Measurements from ENCODE around the gene GSTM3.

The GSTM3 gene

GRCh38 chr1:109773203-109773899 lies 32.5 kb upstream of the GSTM3 start:
- Histone ChIP-seq H3K27ac (no peak overlapping the region), H3K4me3 (ENCODE audit: low read depth, low read length) (no peak overlapping the region), H3K27me3 (replicated peaks) (no peaks in the 10 kb centered on the region), H3K36me3 (replicated peaks) (no peaks in the 10 kb centered on the region)
- TF ChIP-seq CTCF (IDR thresholded peaks at IDR 0.05; ENCODE audit: low read depth, low read length, missing control alignments): peak; percentile 97
- DNase-seq: peak; percentile 82
- in situ Hi-C loops (cut with HindIII; ENCODE audit: low pct_ligation_motif_present, low sequenced_read_pairs): no loop called here

- Histone ChIP-seq H3K27me3 (replicated peaks) (no peaks in the 10 kb centered on the region), H3K27ac (no peak overlapping the region), H3K36me3 (replicated peaks) (no peaks in the 10 kb centered on the region), H3K4me3 (ENCODE audit: low read depth, low read length) (no peak overlapping the region)
- TF ChIP-seq CTCF (IDR thresholded peaks at IDR 0.05; ENCODE audit: low read depth, low read length, missing control alignments): no peak
- no peak for DNase-seq
- in situ Hi-C loops (cut with HindIII; ENCODE audit: low pct_ligation_motif_present, low sequenced_read_pairs): no loop called here
Measured at GRCh38 chr1:109772658-109773202, 31.9 kb upstream of the GSTM3 start.

- Histone ChIP-seq H3K4me3 (ENCODE audit: low read depth, low read length) (no peak overlapping the region), H3K27me3 (replicated peaks) (no peaks in the 10 kb centered on the region), H3K36me3 (replicated peaks) (no peaks in the 10 kb centered on the region), H3K27ac (no peak overlapping the region)
- TF ChIP-seq CTCF (IDR thresholded peaks at IDR 0.05; ENCODE audit: low read depth, low read length, missing control alignments): no peak
- in situ Hi-C loops (cut with HindIII; ENCODE audit: low pct_ligation_motif_present, low sequenced_read_pairs): no loop called here
- DNase-seq: no peak
Measured at GRCh38 chr1:109771712-109772657, 31.1 kb upstream of the GSTM3 start.

- no peak for DNase-seq
- H3K27me3 ChIP-seq (replicated peaks): no peaks in the 10 kb centered on the region
- TF ChIP-seq CTCF (IDR thresholded peaks at IDR 0.05; ENCODE audit: low read depth, low read length, missing control alignments): no peak
- H3K27ac ChIP-seq: no peak overlapping the region
- no peak overlapping the region for H3K4me3 ChIP-seq (ENCODE audit: low read depth, low read length)
- in situ Hi-C loops (cut with HindIII; ENCODE audit: low pct_ligation_motif_present, low sequenced_read_pairs): no loop called here
- no peaks in the 10 kb centered on the region for H3K36me3 ChIP-seq (replicated peaks)
Measured at GRCh38 chr1:109770331-109771095, 29.7 kb upstream of the GSTM3 start.

GRCh38 chr1:109769330-109770078 lies 28.7 kb upstream of the GSTM3 start:
- in situ Hi-C loops (cut with HindIII; ENCODE audit: low pct_ligation_motif_present, low sequenced_read_pairs): loop anchor here (10.0 kb wide), 1 partner anchor 115 kb away; the partner anchor contains the start of gene GSTM4
- H3K4me3 ChIP-seq (ENCODE audit: low read depth, low read length): no peak overlapping the region
- no peak overlapping the region for H3K27ac ChIP-seq
- TF ChIP-seq CTCF (IDR thresholded peaks at IDR 0.05; ENCODE audit: low read depth, low read length, missing control alignments): no peak
- DNase-seq: peak; percentile 81
- no peaks in the 10 kb centered on the region for H3K36me3 ChIP-seq (replicated peaks)
- H3K27me3 ChIP-seq (replicated peaks): no peaks in the 10 kb centered on the region

All from brain microvascular endothelial cell (primary cell).